Transverse colon (tissue), 4 donors: ENCODE data around the gene SYT11. TPM values are rescaled to one million over a fixed set of nuclear protein-coding genes. Genes with fewer than 3 reads are reported as not detected.
A peak's percentile ranks its signal among the peaks of the same experiment; 100 is the strongest.

Source experiments
- DNase-seq: peaks from one replicate; pipeline ENCODE4 v3.0.0-alpha.2; 2019
- H3K27ac ChIP-seq, 4 donors: fragments of 200-600 bp; sonication (generic); 2 replicates each; pipeline ENCODE4 v1.5.1; 2016 to 2018; ENCODE audit warnings: inconsistent platforms in 4 of 4
- H3K27me3 ChIP-seq: fragments of 200-600 bp; sonication (generic); 2 replicates; pipeline ENCODE4 v1.5.1; 2017; ENCODE audit warnings: inconsistent platforms
- H3K36me3 ChIP-seq, 4 donors: fragments of 200-600 bp; sonication (generic); 2 replicates each; pipeline ENCODE4 v1.5.1; 2017 to 2019; ENCODE audit warnings: inconsistent platforms in 4 of 4
- H3K4me1 ChIP-seq, 4 donors: fragments of 200-600 bp; sonication (generic); 2 replicates each; pipeline ENCODE4 v1.5.1; 2017 to 2020; ENCODE audit warnings: inconsistent platforms in 4 of 4
- H3K4me3 ChIP-seq, 4 donors: fragments of 200-600 bp; sonication (generic); 1 replicate in 1 of 4; 2 replicates in 3 of 4; pipeline versions ENCODE4 v1.5.1 to v1.6.1; 2017 to 2019; ENCODE audit warnings: inconsistent platforms in 4 of 4
- H3K9me3 ChIP-seq, 2 donors: fragments of 200-600 bp; sonication (generic); 2 replicates each; pipeline ENCODE4 v1.5.1; 2017 to 2019; ENCODE audit warnings: inconsistent platforms in 2 of 2
- CTCF ChIP-seq, 5 experiments: fragments of 200-600 bp in 3 of 5; fragments of 450-650 bp in 2 of 5; sonication (generic) in 3 of 5; IDR thresholded peaks; 1 replicate in 2 of 5; 2 replicates in 3 of 5; pipeline ENCODE4 v1.5.1; 2016 to 2017; ENCODE audit warnings: antibody characterized with exemption in 5 of 5, inconsistent platforms in 3 of 5, mild to moderate bottlenecking in 2 of 5, moderate library complexity in 1 of 5
- EP300 ChIP-seq: sonication (generic); formaldehyde crosslinking; IDR thresholded peaks from one replicate; pipeline ENCODE4 v1.6.1; 2017; ENCODE audit warnings: antibody characterized with exemption, low read depth
- POLR2A ChIP-seq: fragments of 450-650 bp; IDR thresholded peaks from one replicate; pipeline ENCODE4 v1.6.1; 2016; ENCODE audit warnings: antibody characterized with exemption, mild to moderate bottlenecking, moderate library complexity
- POLR2AphosphoS5 ChIP-seq, 3 donors: sonication (generic); formaldehyde crosslinking; IDR thresholded peaks; one replicate each; pipeline ENCODE4 v1.6.1; 2016; ENCODE audit warnings: antibody characterized with exemption in 3 of 3
- WGBS, 2 donors: methylation state at CpG; one replicate each; pipeline ENCODE4 v1.1.5; 2018; ENCODE audit warnings: low coverage in 1 of 2; 5-methylcytosine and 5-hydroxymethylcytosine counted together
- in situ Hi-C, 4 donors: fragments of 200-750 bp; cut with MboI; loops; one replicate each; pipeline versions ENCODE4 v1.15.0 to v1.15.1; 2017; ENCODE audit warnings: low sequenced_read_pairs in 3 of 4, low pct_ligation_motif_present in 1 of 4, low pct_unique_long_range_greater_than_20kb in 1 of 4
- intact Hi-C: fragments of 100-400 bp; cut with DNase I; formaldehyde crosslinking; loops from one replicate; pipeline ENCODE4 v1.15.1; 2023; ENCODE audit warnings: low total_unique reads
- total RNA-seq, 4 donors: library from RNA; depleted of rRNA; stranded (reverse); fragments of >200 nt; gene quantifications; one replicate each; pipeline ENCODE4 v1.1.0, GENCODE V29; 2016

The SYT11 gene
- total RNA-seq, 4 donors from 2014 or later: 2.2 to 5.9 (median 3.6) TPM

- Histone ChIP-seq H3K4me1 (peaks cover 0 to 20% (median 17%) of the 10 kb centered on the region in 4 donors), H3K9me3 (no peaks in the 10 kb centered on the region), H3K36me3 (peaks cover 0 to 70% (median 18%) of the 10 kb centered on the region in 4 donors), H3K27me3 (no peaks in the 10 kb centered on the region), H3K4me3 (peak overlapping the region in 1 of 4 donors; percentile 92), H3K27ac (peak overlapping the region; percentile 92 to 96 (median 96))
- TF ChIP-seq CTCF (IDR thresholded peaks at IDR 0.05) (no peak), EP300 (no peak), POLR2AphosphoS5 (IDR thresholded peaks at IDR 0.05) (peak in 1 of 3 donors; percentile 21)
- in situ Hi-C loops: no loop called here
- intact Hi-C loops: no loop called here
- WGBS, 2 donors: 68 to 75% methylated on average over 3 to 4 of the region's 4 CpGs
- DNase-seq: no peak
These were observed 50.5 kb downstream of the SYT11 start for GRCh38 chr1:155909894-155910293.

GRCh38 chr1:155910621-155911121 is 51.3 kb downstream of the SYT11 start:
- no peak for DNase-seq
- Histone ChIP-seq H3K27ac (peak overlapping the region; percentile 92 to 96 (median 96)), H3K9me3 (no peaks in the 10 kb centered on the region), H3K27me3 (no peaks in the 10 kb centered on the region), H3K36me3 (peaks cover 0 to 70% (median 18%) of the 10 kb centered on the region in 4 donors), H3K4me1 (peaks cover 0 to 20% (median 17%) of the 10 kb centered on the region in 4 donors), H3K4me3 (peak overlapping the region; percentile 56 to 92 (median 68))
- in situ Hi-C loops (no loop called here), intact Hi-C loops (no loop called here)
- WGBS, 2 donors: 2 to 3% methylated on average over 7 to 11 of the region's 11 CpGs
- TF ChIP-seq POLR2A (no peak), POLR2AphosphoS5 (IDR thresholded peaks at IDR 0.05) (no peak), CTCF (IDR thresholded peaks at IDR 0.05) (peak in 1 of 5 experiments; percentile 1)

GRCh38 chr1:155911156-155912055 is 52.0 kb downstream of the SYT11 start, which contains the start of gene RIT1:
Gene RIT1 (minus strand): TSS chr1:155911349. CDS start chr1:155910761, 588 bp downstream.
- Histone ChIP-seq H3K4me3 (peak within 1 kb of the TSS; percentile 56 to 92 (median 68)), H3K36me3 (peaks cover 0 to 71% (median 18%) of the 10 kb centered on the region in 4 donors), H3K4me1 (peaks cover 0 to 20% (median 17%) of the 10 kb centered on the region in 4 donors), H3K27ac (peak within 1 kb of the TSS; percentile 92 to 96 (median 96)), H3K27me3 (no peaks in the 10 kb centered on the region), H3K9me3 (no peaks in the 10 kb centered on the region)
- 7 to 27% methylated on average over 7 to 31 of the region's 34 CpGs for WGBS, 2 donors
- in situ Hi-C loops: no loop called here
- DNase-seq: peak; percentile 93
- intact Hi-C loops: no loop called here
- TF ChIP-seq EP300 (no peak), CTCF (IDR thresholded peaks at IDR 0.05) (peak in 3 of 5 experiments; percentile 24 to 65 (median 49)), POLR2A (peak; percentile 67), POLR2AphosphoS5 (IDR thresholded peaks at IDR 0.05) (peak; percentile 80 to 92 (median 88))

- peaks cover 0 to 20% (median 17%) of the 10 kb centered on the region in 4 donors for H3K4me1 ChIP-seq
- no peaks in the 10 kb centered on the region for H3K27me3 ChIP-seq
- no peak for DNase-seq
- 66% methylated on average over 11 of the region's 11 CpGs; no CpG with 5 or more reads in 1 of the 2 donors for WGBS, 2 donors
- in situ Hi-C loops (no loop called here), intact Hi-C loops (no loop called here)
- no peak overlapping the region for H3K4me3 ChIP-seq
- peak overlapping the region; percentile 92 to 96 (median 96) for H3K27ac ChIP-seq
- no peaks in the 10 kb centered on the region for H3K9me3 ChIP-seq
- TF ChIP-seq CTCF (IDR thresholded peaks at IDR 0.05): no peak
- TF ChIP-seq EP300: no peak
- TF ChIP-seq POLR2AphosphoS5 (IDR thresholded peaks at IDR 0.05): no peak
- no peak for TF ChIP-seq POLR2A
- H3K36me3 ChIP-seq: peaks cover 0 to 71% (median 19%) of the 10 kb centered on the region in 4 donors
These were observed 52.7 kb downstream of the SYT11 start for GRCh38 chr1:155912056-155912536.
